ENCODE results near the gene CD27. TPM values are rescaled to one million over a fixed set of nuclear protein-coding genes. Genes with fewer than 3 reads are reported as not detected.
A peak's percentile ranks its signal among the peaks of the same experiment; 100 is the strongest.

CD27 gene
- total RNA-seq, 1 donor from 2014 or later, result not detected

GRCh38 chr12:6434205-6435140 lies 10.3 kb upstream of the CD27 start:
- no peak for DNase-seq (ENCODE audit: low read depth, low spot score)

GRCh38 chr12:6435961-6436715 lies 8.6 kb upstream of the CD27 start:
- no peak for DNase-seq (ENCODE audit: low read depth, low spot score)

DNA sequence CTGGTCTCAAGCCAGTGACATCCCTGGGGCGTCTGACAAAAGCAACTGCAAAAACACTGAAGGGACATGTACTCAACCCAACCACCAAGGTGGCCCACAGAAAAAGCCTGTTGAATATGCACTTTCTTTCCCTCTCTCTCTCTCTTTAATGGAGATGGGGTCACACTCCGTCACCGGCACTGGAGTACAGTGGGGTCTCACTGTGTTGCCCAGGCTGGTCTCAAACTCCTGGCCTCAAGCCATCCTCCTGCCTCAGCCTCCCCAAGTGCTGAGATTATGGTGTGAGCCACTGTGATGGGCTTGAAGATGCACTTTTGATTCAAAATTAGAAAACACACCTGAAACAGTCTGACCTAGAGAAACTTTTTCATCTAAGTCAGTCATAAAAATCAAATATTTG lies 7.2 kb upstream of the CD27 start:
- no peak for DNase-seq (ENCODE audit: low read depth, low spot score)

GRCh38 chr12:6438345-6438744 lies 6.4 kb upstream of the CD27 start:
- DNase-seq (ENCODE audit: low read depth, low spot score), result no peak

DNA sequence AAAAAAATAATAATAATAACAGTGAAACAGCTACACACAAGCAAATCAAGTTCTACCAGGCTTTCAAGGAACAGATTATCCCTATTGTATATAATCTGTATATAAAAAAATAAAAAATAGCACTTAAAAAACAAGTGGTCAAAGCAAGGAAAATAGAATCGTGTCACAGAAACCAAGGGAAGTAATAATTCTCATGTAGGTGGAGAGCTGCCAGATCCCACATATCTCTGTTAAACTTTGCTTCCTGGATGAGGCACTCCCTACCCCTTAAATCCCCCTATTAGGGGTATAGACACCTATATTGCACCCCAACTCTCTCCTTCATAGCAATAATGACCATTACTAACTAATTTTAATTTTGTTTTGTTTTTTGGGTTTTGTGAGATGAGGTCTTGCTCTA lies 4.4 kb upstream of the CD27 start:
- no peak for DNase-seq (ENCODE audit: low read depth, low spot score)

- no peak for DNase-seq (ENCODE audit: low read depth, low spot score)
Measured at GRCh38 chr12:6442836-6443235, 1.9 kb upstream of the CD27 start.

DNA sequence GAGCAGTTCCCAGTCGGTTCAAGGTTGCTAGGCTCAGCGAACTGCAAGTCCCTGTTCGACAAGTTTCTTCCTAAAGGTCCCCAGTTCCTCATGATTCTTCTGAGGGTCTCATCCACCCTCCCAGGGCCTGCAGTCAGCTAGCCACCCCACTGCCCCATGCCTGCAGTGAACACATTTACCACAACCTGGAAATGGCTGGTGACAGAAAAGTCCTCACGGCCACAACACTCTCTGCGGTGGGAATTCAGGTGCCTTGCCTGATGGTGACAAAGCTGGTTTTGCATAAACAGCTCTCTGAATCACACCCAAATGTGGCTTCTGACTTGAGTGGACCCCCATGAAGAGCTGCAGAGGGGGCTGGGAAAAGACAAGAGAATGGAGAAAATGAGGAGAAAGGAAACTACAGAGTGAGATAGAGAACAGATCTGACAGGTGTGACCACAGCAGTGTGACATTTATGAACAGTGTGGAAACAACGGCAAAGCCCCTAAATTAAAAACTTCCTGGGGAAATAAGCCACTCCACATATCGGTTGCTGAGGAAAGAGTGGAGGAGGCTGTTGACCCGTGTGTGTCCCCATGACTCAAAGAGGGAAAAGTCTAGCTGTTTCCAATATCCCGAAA lies 1.3 kb upstream of the CD27 start:
- no peak for DNase-seq (ENCODE audit: low read depth, low spot score)

GRCh38 chr12:6444031-6444430 lies 724 bp upstream of the CD27 start:
- DNase-seq (ENCODE audit: low read depth, low spot score), result no peak

DNA sequence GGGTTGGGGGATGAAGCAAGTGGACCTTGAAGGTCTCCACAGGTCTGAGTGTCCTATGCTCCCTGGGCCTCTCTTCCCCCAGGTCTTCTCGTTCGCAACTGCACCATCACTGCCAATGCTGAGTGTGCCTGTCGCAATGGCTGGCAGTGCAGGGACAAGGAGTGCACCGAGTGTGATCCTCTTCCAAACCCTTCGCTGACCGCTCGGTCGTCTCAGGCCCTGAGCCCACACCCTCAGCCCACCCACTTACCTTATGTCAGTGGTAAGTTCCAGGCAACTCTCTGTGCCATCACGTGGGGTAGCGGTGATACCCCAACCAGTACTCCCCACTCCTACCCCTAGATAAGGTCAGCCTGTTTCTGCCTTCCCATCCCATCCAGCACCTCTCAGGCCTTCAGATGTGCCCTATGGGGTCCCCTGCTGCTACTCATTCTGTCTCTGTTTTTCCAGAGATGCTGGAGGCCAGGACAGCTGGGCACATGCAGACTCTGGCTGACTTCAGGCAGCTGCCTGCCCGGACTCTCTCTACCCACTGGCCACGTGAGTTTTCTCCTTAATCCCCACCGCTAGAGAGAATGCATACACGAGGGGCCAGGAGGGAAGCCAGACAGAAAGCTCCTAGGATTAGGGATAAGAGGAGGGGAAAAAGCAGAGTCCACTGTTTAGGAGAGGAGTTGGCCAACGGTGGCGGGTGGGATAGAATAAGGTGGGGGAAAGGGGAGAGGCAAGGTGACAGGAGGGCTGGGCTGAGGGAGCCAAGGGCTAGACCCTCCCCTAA lies 5.5 kb downstream of the CD27 start:
- DNase-seq (ENCODE audit: low read depth, low spot score), result no peak

DNA sequence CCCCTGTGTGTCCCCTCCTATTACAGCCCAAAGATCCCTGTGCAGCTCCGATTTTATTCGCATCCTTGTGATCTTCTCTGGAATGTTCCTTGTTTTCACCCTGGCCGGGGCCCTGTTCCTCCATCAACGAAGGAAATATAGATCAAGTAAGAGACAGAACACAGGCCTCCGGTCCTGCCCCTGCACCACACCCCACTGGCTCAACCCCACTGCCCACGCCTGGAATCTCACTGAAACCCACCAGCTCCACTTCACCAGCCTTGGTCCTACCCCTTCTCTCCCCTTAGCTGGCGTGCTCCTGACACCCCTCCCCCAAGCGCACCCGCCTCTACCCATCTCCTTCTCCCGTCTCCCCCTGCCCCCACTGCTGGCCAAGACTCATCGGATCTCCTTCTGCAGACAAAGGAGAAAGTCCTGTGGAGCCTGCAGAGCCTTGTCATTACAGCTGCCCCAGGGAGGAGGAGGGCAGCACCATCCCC lies 6.2 kb downstream of the CD27 start:
- DNase-seq (ENCODE audit: low read depth, low spot score), result no peak

DNA sequence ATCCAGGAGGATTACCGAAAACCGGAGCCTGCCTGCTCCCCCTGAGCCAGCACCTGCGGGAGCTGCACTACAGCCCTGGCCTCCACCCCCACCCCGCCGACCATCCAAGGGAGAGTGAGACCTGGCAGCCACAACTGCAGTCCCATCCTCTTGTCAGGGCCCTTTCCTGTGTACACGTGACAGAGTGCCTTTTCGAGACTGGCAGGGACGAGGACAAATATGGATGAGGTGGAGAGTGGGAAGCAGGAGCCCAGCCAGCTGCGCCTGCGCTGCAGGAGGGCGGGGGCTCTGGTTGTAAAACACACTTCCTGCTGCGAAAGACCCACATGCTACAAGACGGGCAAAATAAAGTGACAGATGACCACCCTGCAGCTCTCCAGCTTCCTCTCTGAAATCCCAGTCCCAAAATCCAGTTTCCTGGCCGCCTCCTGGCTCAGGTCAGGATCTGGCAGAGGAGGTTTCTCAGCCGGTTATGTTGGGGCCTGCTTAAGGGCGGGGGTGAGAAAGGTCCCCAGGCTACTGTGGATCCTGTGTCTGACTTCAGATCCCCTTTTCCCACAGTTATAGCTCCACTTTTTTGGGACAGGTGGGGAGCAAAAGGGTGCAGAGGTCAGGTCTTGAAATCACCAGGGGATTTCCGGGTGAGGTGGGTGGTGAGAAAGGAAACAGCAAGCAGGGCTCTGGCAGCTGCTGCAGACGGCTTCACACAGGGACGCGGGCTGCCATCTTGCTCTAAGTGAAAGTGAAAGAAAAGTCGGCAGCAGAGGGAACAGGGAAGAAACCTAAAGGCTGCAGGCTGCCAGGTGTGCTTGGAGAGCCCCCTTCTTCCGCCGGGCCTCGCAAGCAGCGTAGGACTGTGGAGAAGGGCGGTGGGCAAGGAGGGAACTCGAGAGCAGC lies 6.8 kb downstream of the CD27 start, which contains the start of gene TAPBPL:
TAPBPL (plus strand) TSS at position 695 of the 897 bp plus-strand sequence. CDS start 207 bp downstream, outside the sequence.
- DNase-seq (ENCODE audit: low read depth, low spot score), result peak; percentile 39

GRCh38 chr12:6452245-6452943 lies 7.6 kb downstream of the CD27 start:
- no peak for DNase-seq (ENCODE audit: low read depth, low spot score)

DNA sequence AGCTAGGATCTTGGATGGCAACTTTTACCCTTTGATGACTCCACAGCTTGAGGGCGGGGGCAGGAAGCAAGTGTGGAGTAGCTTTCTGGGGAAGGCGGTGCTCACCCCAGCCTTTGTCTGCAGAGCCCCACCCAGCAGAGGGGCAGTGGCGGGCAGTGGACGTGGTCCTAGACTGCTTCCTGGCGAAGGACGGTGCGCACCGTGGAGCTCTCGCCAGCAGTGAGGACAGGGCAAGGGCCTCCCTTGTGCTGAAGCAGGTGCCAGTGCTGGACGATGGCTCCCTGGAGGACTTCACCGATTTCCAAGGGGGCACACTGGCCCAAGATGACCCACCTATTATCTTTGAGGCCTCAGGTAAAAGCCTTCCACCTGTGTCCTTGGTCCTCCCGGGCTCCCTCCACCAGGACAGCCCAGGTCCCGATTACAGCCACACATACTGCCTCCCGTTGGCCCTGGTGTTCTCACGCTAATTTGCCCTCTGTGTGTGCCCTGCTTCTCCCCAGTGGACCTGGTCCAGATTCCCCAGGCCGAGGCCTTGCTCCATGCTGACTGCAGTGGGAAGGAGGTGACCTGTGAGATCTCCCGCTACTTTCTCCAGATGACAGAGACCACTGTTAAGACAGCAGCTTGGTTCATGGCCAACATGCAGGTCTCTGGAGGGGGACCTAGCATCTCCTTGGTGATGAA lies 8.3 kb downstream of the CD27 start:
- no peak for DNase-seq (ENCODE audit: low read depth, low spot score)

DNA sequence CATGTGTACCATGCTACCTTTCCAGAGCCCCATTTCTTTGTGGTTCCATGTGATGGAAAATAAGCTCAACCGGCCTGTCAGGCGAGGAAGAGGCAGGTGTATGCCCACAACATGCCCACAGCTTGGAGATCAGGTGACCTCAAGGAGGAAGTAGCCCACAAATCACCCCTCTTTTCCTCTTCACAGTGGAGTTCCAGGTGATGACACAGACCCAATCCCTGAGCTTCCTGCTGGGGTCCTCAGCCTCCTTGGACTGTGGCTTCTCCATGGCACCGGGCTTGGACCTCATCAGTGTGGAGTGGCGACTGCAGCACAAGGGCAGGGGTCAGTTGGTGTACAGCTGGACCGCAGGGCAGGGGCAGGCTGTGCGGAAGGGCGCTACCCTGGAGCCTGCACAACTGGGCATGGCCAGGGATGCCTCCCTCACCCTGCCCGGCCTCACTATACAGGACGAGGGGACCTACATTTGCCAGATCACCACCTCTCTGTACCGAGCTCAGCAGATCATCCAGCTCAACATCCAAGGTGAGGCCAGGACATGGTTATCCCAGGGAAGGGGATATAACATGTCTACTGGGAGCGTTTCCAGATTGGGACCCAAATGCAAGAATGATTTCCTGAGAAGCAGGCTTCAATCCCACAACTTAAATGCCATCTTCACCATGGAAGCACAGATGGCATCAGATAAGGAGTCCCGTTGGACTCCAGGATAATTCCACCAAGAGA lies 12.6 kb downstream of the CD27 start:
- no peak for DNase-seq (ENCODE audit: low read depth, low spot score)

DNA sequence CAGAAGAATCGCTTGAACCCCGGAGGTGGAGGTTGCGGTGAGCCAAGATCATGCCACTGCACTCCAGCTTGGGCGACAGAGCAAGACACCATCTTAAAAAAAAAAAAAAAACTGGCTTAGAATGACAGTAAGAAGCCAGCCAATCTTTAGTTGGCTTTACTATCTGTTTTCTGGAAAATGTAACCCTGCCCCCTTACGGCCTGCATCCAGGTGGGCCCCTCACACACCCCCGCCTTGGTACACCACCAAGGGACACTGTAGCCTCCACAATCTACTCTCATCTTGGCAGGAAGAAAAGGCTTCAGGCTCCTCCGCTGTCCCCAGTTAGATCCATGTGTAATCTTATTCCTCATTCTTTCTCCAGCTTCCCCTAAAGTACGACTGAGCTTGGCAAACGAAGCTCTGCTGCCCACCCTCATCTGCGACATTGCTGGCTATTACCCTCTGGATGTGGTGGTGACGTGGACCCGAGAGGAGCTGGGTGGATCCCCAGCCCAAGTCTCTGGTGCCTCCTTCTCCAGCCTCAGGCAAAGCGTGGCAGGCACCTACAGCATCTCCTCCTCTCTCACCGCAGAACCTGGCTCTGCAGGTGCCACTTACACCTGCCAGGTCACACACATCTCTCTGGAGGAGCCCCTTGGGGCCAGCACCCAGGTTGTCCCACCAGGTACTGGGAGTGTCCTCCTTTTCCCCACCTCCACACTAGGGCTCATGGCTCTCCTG lies 13.7 kb downstream of the CD27 start:
- DNase-seq (ENCODE audit: low read depth, low spot score), result no peak

DNA sequence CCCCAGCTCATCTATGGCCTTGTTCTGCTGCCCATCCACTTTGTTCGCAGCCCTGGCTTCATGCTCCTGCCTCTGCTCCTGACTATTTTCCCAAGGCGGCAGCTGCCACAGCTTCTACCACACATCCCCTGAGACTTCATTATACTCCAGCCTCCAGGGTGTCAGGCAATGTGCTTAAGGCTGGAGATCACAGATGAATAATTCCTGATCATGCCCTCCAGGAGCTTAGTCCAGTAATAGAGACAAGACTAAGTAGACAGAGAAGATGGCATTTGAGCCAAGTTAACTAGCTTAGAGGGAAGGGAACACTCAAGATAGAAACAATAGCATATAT lies 14.2 kb downstream of the CD27 start:
- no peak for DNase-seq (ENCODE audit: low read depth, low spot score)

- no peak for DNase-seq (ENCODE audit: low read depth, low spot score)
Measured at GRCh38 chr12:6460751-6461371, 16.1 kb downstream of the CD27 start.

Data from pulmonary artery endothelial cell (primary cell).